RCC 7860 (cell line): ENCODE data around the gene KIF1A.

Experiments used
- DNase-seq: peaks from one replicate; pipeline ENCODE4 v3.0.0-alpha.2; 2015; ENCODE audit warnings: low spot score
- FAIRE-seq: peaks from 2 replicates; lab custom pipeline; 2012; peaks lifted over from hg19 to GRCh38; lab: Jason Lieb, UNC

KIF1A gene

DNA sequence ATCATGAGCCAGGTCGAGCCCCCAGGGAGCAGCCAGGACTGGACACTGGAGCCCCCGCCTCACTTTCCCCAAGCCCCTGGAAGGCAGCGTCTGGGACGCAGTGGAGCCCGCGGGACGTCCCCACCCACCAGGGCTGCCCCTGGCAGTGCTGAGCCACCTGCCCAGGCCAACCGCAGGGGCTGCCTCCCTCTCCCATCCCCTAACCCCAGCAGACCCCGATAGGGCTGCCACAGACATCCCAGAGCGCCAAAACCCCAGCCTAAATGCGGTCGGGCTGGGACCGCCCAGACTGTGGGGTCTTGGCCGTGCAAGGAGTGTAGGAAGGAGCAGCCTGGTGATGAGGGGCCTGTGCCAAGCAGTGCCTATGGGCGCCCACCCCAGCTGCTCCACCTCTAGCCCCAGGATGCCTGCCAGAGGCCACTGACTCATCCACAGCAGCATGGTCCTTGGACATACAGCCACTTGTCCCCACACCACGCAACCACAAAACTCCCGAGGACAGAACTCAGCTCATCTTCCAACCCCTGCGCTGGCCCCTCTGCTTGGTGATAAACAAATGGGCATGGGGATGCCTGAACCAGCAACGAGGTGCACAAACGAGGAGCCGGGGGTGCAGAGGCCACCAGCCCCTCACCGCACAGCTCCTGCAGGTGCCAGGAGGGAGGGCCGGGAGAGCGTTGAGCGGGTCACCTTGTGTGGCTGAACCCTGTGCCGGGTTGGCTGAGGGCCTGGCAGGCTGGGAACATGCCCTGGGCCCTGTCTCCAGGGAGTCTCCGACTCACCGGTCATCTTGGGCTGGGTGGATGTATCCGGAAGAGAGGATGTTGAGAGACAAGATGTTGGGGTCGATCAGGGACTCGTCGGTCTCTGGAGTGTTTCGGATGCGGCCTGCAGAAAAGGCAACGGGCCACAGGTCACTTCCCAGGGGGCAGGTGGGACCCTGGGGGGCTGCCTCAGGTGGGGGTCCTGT lies 83.5 kb downstream of the KIF1A start:
- FAIRE-seq (no peak), DNase-seq (no peak)

DNA sequence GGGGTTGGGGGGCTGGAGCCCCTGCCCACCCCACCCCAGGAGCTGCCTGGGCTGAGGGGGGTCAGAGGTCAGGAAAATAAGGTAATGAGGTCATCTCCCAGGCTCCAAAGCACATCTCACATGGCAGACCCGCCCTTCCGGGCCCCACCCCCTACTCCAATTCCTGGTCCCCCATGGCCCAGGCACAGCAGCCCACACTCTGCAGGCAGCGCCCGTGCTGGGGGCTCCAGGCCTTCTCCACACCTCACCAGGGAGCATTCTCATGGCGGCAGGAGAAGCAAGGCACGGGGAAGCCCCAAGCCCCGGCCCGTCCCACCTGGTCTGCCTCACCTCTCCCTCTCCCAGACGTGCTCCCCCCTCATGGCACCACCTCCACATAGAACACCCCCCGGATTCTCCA lies 84.5 kb downstream of the KIF1A start:
- DNase-seq (no peak), FAIRE-seq (no peak)

DNA sequence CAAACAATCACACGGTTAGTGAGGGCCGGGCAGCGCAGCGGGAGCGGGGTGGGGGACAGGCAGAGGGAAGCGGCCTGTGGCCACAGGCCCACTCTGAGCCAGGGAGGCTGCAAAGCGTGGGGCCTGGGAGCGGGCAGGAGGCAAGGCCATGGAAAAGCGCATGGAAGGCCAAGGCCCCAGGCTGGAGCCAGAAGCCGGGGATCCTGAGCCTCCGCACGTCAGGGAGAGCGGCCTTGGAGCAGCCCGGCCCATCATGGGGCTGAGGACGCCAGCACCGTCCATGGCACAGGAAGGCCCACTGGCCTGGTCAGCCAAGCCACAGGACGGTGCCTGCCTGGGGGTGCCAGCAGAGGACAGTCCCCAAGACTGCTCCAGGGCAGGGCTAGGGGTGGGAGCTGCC lies 85.3 kb downstream of the KIF1A start:
- FAIRE-seq (no peak), DNase-seq (no peak)

DNA sequence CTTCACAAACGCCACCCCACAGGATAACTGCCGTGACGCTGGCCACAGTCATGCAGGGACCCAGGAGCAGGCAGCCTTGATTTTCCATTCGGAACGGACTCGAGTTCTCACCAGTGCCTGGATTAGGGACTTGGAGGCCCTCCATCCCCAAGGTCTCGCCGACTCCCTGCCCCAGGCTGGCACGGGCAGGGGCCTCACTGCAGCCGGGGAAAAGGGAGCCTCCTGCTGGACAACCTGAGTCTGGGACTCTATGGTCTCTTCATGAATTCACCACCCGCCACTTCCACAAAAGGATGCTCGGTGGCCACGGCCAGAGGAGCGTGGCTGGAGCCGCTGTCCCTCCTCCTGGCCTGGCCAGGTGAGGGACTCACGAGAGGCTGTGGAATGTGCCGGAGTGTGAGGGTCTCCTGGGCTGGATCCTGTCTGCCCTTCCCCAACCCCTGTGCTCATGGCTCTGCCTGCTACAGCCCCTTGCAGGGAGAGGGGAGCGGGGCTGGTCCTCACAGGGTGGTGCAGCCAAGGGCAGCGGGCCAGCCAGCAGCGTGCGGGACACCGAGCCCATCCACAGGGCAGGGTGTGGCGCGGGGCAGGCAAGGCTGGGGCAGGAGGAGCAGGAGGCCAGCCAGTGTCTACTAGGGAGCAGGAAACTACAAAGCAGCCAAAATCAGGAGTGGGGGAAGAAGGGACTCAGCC lies 86.1 kb downstream of the KIF1A start:
- no peak for FAIRE-seq
- DNase-seq, result no peak

DNA sequence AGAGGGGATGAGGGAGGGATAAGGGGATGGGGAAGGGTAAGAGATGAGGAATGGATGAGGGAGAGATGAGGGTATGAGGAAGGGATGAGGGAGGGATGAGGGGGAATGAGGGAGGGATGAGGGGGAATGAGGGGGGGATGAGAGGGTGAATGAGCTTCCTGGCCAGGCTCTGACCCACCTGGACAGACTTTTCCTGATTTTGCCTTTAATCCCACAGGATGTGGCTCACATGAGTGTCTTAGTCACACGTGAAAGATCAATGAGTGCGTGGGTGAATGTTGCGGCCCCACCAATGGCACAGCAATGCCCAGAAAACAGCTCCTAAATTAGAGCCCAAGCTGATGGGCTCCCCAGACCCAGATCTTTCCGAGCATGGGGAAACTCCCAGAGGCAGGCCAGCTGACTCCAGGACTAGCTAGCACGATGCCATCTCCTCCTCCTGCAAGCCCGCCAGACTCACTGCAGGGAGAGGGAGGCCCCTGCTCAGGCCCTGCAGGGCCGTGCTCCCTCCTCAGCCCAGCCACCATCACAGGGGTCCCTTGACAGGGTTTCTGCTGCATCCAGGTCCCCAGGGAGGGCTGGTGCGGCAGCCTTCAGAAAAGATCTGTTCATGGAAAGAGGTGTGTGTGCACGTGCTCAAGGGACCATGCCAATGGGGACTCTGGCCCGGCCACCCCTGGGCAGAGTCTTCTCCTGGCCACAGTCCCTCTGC lies 87.0 kb downstream of the KIF1A start:
- DNase-seq, result no peak
- FAIRE-seq, result no peak

DNA sequence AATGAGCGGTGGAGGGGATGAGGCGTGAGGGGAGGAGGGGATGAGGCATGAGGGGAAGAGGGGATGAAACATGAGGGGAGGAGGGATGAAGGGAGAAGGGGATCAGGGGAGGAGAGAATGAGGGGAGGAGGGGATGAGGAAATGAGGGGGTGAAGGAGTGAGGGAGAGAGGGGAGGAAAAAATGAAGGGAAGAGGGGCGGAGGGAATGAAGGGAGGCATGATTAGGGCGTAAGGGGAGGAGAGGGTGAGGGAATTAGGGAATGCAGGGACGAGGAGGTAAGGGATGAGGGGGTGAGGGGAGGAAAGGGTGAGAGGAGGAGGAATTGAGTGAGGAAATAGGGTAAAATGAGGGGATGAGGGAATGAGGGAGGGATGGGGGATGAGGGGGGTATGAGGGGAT lies 87.8 kb downstream of the KIF1A start:
- FAIRE-seq (no peak), DNase-seq (no peak)

DNA sequence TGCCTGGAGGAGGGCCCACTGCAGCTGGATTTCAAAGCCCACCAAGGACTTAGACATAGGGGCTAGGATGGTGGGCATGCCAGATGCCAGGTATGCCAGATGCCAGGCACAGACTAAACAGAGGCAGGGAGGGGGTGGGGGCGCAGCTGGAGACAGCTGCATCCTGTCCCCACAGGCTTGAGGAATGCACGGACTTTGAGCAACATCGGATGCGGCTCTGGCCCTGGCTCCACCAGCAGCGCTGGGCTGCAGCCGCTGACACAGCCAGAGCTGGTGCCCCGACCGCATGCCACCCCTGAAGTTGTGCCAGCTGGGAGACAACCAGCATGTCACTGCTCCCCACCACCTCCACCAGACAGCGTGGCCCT lies 88.9 kb downstream of the KIF1A start:
- DNase-seq (no peak), FAIRE-seq (no peak)

DNA sequence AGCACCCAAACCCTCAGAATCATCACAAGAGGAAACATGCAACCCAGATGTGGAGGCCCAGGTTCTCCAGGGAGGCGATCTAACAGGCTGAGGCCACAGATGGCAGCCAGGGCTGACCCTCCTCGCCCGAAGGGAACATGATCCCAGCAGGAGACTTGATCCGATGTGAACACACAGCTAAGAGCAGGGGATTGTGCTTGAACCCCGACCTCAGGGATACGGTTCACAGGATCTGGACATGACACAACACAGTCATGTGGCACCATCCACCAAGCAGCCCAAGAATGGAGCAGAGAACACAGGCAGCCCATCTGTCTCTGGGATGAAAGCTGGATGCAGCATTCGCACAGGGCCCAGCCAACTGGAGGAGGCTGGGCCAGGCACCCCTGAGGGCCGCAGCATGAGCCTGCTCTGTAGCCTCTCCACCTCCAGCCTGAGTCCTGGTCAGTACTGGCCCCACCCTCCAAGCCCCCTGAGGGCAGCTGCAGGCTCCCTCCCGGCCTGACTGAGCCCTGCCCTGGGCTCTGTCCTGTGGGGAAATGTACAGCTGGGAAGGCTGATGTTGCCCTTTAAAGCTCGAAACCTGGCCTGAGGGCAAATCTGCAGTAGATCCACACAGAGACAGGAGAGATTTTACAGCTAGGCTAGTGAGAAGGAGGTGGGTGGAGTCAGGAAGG lies 89.4 kb downstream of the KIF1A start:
- FAIRE-seq (no peak), DNase-seq (no peak)

DNA sequence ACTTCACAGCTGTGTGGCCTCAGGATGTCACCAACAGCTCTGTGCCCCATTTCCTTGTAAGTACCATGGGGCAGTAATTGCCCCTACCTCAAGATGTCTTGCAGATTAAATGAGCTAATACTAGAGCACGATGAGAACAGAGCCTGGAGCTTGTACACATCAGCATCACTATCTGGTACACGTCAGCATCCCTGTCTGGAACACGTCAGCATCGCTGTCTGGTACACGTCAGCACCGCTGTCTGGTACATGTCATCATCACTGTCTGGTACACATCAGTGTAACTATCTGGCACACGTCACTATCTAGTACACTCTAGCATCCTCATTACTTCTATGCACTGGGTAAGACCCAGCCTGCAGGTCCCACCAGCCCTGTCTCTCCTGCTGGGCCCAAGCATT lies 91.2 kb downstream of the KIF1A start:
- DNase-seq (no peak), FAIRE-seq (no peak)

DNA sequence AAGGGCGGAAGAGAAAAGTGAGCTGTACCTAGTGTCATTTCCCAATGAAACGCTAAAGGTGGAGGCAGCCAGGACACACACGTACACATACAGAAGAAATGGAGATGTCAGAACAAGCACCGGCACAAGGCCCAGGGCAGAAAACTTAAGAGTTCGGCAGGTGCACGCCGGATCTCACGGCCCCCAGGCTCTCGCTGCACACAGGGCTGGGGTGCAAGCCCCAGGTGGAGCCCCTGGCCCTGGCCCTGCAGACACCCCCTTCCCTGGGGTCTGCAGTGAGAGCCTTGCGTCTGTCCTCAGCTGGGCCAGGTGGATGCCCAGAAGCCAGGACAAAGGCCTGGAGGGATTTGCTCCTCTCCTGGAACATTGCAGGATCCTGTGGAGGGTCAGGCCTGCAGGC lies 91.7 kb downstream of the KIF1A start:
- FAIRE-seq (no peak), DNase-seq (no peak)

DNA sequence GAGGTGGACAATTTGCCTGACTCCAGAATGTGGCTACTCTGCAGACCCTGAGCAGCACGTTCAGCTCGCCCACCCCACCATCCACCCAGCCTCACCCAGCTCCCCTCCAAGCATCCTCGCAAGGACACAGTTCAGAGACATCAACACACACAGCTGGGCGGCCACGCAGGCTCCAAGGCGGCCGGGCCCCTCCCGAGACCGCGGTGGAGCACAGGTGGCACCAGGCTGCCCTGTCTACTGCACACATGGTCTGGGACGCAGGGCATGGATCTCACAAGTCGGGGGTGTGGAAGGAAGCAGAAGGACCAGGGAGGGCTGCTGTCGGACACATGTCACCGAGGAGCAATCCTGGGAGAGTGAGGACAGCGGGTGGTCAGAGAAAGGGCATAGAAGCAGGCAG lies 92.1 kb downstream of the KIF1A start:
- no peak for DNase-seq
- no peak for FAIRE-seq

DNA sequence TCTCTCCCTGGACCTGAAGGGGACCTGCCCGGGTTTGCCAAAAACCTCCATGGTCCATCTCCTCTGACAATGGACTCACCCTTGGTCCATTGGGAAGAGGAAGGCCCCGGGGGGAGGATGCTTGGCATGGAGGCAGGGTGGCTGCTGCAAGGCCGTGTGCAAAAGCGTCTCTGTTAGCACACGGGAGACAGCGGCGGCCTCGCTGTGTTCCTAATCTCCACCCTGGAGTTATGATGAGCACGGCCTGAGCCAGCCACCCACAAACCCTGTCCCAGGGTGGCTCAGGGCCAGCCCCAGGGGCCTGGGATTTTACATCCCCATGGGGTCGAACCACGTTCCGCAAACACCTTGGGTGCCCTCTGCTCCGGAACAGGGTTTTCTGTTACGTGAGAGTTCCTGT lies 92.6 kb downstream of the KIF1A start:
- FAIRE-seq (no peak), DNase-seq (no peak)

DNA sequence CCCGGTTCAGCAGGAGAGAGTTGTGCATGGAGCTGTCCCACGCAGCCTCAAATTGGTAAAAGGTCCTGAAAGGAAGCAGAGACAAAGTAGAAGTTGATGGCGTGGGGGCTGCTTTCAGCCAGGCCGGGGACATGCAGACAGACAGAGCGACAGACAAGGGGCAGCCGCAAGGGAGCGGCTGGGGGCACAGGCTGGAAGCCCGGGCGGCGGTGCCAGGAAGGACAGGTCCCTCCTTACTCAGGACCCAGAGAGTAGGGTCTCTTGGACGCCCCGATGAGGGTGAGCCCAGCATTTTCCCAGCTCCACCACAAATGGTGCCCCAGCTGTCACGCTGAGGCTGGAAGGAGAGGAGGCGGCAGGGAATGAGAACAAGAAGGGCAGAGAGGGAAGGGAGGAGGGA lies 93.1 kb downstream of the KIF1A start:
- no peak for FAIRE-seq
- DNase-seq, result no peak

DNA sequence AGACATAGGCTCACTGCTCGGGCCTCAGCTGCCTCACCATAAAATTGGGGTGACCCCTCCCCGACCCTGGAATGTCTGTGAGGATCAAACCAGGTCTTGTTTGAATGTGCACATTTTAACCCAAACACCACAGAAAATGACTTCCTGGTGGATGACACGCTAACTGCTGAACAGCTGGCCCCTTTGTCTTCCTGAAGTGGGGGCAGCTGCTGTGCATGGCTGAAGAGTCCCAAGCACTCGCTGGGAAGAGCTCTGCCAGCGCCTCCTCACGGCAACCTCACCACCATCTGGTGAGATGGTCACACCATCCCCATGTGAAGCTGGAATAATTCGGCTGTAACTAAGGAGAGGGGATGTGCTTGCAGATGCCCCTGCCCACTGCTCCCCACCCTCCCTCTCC lies 94.3 kb downstream of the KIF1A start:
- no peak for DNase-seq

DNA sequence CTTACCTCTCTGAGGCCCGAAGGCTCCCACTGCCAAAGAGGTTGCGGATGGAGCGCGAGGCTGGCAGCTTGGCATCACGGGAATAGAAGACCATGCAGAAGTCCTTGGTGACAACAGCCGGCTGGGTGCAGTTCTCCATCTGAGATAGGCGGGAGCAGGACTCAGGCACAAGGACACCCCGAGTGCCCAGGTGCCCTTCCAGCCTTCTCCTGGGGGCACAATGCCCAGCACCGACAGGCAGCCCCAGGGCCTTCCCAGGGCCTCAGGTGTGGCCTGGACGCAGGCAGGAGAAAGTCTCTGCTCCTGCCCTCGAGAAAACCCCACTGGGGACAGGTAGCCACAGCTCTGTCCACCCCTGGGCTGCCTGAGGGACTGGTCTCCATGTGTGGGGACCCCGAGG lies 94.8 kb downstream of the KIF1A start:
- DNase-seq (no peak), FAIRE-seq (no peak)

More for the DNA sequence above, 94.3 kb downstream of the KIF1A start:
- FAIRE-seq, result no peak

DNA sequence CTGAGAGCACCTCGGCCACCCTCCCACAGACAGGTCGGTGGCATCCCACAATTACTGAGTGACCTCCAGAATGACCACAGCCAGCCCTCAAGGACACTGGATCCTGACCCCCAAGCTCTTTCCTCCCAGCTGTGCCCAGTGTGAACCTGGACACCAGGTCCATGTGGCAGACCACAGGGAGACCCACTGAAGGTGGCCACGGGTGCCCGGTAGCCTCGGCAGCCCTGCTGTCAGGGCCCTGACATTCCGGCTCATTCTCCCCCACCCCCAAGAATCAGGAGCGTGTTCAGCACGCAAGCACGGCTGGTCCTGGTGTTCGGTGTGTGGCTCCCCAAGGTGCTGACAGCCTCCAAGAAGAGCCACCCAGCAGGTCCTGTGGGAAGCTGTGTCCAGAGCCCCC lies 95.6 kb downstream of the KIF1A start:
- no peak for FAIRE-seq
- no peak for DNase-seq

DNA sequence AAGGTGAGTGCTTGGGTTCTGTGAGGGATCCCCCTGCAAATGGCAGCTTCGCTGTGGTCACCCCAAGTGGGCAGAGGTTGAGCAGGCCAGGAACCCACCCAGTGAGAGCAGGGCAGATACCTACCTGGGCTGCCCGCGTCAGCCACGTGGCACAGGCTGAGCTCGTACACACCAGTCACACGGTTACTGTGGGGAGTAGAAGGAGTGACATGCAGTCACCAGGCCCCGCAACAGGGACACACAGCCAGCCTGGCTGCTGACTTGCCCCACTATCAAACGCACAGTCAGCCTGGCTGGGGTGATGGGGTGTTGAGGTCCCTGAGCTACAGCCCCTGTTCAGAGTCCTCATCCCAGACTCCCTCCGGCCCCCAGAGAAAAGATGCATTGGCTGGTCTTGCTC lies 96.2 kb downstream of the KIF1A start:
- DNase-seq (no peak), FAIRE-seq (no peak)

DNA sequence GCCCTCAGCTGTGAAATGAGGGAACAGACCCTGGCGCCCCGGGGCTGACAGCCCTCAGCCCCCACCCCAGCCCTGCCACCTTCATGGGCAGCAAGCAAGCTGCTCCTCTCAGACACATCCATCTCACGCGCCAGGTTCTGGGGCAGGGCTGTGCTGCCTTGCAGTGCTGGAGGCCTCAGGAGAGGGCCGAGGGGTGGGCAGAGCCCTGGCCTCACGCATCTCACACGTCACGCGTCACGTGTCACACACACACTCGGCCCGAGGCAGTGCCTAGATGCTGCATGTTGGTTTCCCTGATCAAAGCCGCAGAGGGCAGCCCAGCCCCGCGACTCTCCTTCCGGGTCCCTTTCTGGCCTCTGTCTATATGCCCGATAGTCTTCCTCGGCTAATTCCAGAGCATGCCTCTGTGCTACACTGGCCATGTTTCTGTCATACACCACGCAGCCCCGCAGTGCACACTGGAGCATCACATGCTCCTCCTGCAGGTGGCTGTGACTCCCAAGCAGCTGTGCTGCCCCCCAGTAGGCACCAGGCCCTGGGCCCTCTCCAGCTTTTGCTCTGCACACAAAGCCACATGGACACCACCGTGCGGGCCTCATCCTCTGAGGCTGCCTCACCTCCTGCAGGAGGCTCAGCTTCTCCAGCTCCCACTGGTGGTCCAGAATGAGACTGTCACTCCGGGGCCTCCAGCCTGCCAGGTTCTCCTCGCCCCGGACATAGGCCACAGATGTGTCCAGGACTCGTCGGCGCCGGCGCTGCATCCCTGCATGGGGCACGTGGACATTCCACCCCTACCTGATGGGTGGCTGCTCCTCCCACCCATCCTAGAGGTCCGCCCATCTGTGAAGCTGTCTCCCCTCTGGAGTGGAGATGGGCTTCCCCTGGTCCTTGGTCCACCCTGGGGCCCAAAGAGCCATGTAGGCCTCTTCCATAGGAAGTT lies 97.0 kb downstream of the KIF1A start:
- no peak for DNase-seq
- no peak for FAIRE-seq

DNA sequence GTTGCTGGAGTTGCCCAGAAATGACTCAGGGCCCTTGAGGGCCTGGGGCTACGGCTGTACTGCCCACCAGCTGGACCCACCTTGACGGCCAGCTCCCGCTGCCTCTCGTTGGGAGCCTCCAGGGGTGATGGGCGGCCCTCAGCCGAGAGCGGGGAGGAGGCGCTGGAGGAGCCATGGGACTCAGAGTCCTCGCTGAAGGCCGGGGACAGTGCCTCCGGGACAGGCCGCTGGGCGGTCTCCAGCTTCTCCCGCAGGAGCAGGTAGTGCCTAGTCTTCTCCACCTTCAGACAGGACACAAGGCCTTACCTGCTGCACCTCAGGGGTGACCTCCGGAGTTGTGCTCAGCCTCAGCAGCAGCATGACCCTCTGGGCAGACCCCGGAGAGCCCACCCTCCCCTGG lies 97.6 kb downstream of the KIF1A start:
- DNase-seq (no peak), FAIRE-seq (no peak)

DNA sequence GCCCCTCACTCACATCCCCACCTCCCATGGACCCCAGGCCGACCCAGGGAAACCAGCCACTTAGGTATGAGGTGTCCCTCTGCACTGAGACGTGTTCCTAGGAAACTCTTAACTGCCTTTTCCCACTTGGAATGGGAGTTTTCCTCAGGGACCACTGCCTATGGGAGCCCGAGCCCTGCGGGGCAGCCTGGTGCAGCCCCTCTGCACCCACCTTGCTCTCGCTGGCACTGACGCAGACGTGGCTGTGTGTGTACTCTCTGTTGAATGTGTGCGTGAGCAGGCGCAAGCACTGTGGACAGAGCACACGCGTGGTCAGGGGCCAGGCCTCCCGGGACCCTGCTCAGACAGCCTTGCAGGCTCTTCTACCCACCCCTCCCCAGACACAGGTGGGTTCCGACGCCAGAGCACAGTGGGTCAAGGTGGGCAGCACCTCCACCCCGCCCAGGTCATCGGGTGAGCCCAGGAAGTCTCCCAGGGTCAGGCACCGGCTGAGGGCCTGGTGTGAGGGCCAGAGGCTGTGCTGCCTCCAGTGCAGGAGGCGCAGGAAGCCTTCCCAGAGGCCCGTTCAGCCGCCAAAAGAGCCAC lies 98.3 kb downstream of the KIF1A start:
- FAIRE-seq, result no peak

More for the DNA sequence above, 98.3 kb downstream of the KIF1A start:
- no peak for DNase-seq
